PFSK-1 (cell line): ENCODE data around the gene PCAT7.

Source experiments
- FOXP2 ChIP-seq: optimal IDR thresholded peaks from 2 replicates; pipeline ENCODE3; 2011; ENCODE audit warnings: borderline replicate concordance, control low read depth, inconsistent platforms; ENCODE audit not compliant: insufficient read depth; ENCODE audit errors: extremely low read length, extremely low read depth
- POLR2AphosphoS5 ChIP-seq: IDR thresholded peaks from 2 replicates; pipeline ENCODE4 v1.6.1; 2012; ENCODE audit warnings: low read depth, mild to moderate bottlenecking, control low read depth, low read length, moderate library complexity
- SIN3A ChIP-seq: IDR thresholded peaks from 2 replicates; pipeline ENCODE4 v1.6.1; 2012; ENCODE audit warnings: mild to moderate bottlenecking, low read length, moderate library complexity, borderline replicate concordance; ENCODE audit not compliant: insufficient read depth
- TAF1 ChIP-seq: IDR thresholded peaks from 2 replicates; pipeline ENCODE4 v1.6.1; 2012; ENCODE audit warnings: low read length, control low read depth, borderline replicate concordance; ENCODE audit not compliant: insufficient read depth
- TF ChIP-seq, protein P1 (sequence below), 2 experiments: IDR thresholded peaks; 2 replicates each; pipeline versions ENCODE4 v1.6.1 to v1.8.0; 2011 to 2012; ENCODE audit warnings: low read depth in 2 of 2, low read length in 2 of 2, control low read depth in 1 of 2, inconsistent platforms in 1 of 2, mild to moderate bottlenecking in 1 of 2, moderate library complexity in 1 of 2; ENCODE audit not compliant: insufficient read depth in 1 of 2

DNA sequence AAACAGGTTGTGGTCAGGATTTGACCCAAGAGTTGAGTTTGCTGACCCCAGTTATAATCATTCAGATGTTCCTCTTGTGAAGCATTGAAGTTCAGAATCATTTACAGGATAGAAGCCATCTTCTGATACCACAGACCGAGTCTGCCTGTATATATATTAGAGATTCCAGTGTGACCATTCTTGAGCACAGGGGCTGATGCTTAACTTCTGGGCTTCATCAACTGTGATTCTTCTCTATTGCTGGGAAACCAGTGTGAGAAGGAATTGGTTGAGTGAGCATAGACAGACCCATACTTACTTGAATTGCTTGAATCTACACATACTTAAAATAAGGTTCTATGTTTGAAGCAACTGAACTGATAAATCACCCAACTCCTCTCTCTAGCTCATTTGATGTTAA is 27.9 kb upstream of the PCAT7 start:
- TF ChIP-seq SIN3A (no peak), TAF1 (no peak), POLR2AphosphoS5 (no peak), FOXP2 (no peak)
- TF ChIP-seq, protein P1, sequence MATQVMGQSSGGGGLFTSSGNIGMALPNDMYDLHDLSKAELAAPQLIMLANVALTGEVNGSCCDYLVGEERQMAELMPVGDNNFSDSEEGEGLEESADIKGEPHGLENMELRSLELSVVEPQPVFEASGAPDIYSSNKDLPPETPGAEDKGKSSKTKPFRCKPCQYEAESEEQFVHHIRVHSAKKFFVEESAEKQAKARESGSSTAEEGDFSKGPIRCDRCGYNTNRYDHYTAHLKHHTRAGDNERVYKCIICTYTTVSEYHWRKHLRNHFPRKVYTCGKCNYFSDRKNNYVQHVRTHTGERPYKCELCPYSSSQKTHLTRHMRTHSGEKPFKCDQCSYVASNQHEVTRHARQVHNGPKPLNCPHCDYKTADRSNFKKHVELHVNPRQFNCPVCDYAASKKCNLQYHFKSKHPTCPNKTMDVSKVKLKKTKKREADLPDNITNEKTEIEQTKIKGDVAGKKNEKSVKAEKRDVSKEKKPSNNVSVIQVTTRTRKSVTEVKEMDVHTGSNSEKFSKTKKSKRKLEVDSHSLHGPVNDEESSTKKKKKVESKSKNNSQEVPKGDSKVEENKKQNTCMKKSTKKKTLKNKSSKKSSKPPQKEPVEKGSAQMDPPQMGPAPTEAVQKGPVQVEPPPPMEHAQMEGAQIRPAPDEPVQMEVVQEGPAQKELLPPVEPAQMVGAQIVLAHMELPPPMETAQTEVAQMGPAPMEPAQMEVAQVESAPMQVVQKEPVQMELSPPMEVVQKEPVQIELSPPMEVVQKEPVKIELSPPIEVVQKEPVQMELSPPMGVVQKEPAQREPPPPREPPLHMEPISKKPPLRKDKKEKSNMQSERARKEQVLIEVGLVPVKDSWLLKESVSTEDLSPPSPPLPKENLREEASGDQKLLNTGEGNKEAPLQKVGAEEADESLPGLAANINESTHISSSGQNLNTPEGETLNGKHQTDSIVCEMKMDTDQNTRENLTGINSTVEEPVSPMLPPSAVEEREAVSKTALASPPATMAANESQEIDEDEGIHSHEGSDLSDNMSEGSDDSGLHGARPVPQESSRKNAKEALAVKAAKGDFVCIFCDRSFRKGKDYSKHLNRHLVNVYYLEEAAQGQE (IDR thresholded peaks at IDR 0.05; ENCODE audit: insufficient read depth in 1 of 2, low read depth in 2 of 2, low read length in 2 of 2), result no peak
